ENCODE data around the gene PKN1. TPM values are rescaled to one million over a fixed set of nuclear protein-coding genes. Genes with fewer than 3 reads are reported as not detected.

The PKN1 gene
- total and polyA plus RNA-seq, 9 of the 15 experiments (the other 6 are each of a cell fraction or from before 2014, with no cell fraction given), result 0.30 to 228 (median 77.5) TPM

DNA sequence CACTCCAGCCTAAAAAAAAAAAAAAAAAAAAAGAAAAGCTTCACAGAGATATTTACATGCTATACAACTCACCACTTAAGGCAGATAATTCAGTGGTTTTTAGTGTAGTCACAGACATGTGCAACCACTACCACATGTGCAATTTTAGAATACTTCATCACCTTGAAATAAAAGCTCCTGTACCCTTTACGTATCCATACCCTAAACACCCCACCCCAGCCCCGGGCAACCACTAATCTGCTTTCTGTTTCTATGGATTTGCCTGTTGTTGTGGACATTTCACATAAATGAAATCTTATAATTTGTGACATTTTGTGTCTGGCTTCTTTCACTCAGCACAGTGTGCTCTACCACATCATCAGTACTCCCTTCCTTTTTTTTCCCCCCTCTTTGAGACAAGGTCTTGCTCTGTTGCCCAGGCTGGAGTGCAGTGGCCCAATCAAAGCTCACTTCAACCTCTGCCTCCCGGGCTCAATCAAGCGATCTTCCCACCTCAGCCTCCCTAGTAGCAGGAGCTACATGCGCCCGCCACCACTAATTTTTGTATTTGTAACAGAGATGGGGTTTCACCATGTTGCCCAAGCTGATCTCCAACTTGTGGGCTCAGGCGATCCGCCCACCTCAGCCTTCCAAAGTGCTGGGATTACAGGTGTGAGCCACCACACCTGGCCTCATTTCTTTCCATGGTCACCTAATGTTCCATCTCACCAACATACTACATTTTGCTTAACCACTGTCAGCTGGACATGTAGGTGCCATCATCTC lies 18.0 kb upstream of the PKN1 start:
- ChIA-PET CTCF (ENCODE audit: low intra/inter-chr PET ratio) (no interaction called here), POLR2A (interaction anchor here (0.6 to 4.9 kb wide), 4 partner anchors 7 to 324 kb away, joined by 3 to 55 read pairs (median 3); no protein-coding TSS in a partner anchor)
- Histone ChIP-seq H3K27me3 (ENCODE audit: control insufficient read depth in 2 of 2, insufficient read depth in 2 of 2, low read length in 2 of 2) (no peaks in the 10 kb centered on the region), H3K79me2 (ENCODE audit: control insufficient read depth, insufficient read depth, low read length) (peaks cover 81% of the 10 kb centered on the region), H4K20me1 (replicated peaks; ENCODE audit: control insufficient read depth, insufficient read depth, low read length) (peaks cover 65% of the 10 kb centered on the region), H3K9me1 (ENCODE audit: control insufficient read depth, insufficient read depth, low read length) (peaks cover 19% of the 10 kb centered on the region), H3K4me3 (no peak overlapping the region), H3K4me2 (ENCODE audit: insufficient read depth, low read length) (no peak overlapping the region), H3K27ac (ENCODE audit: extremely low read depth, low read depth, low read length) (no peak overlapping the region; the same call in 2 of the 3 replicates), H3K36me3 (ENCODE audit: control insufficient read depth, insufficient read depth, low read length) (peaks cover 73% of the 10 kb centered on the region), H3K9me3 (replicated peaks; ENCODE audit: control insufficient read depth, insufficient read depth, low read depth, low read length) (no peaks in the 10 kb centered on the region), H3K9ac (ENCODE audit: insufficient read depth in 1 of 2, low read depth in 2 of 2, low read length in 2 of 2) (peak overlapping the region in 1 of 2 experiments; percentile 78; a peak in 1 of 4 replicates), H2AFZ (ENCODE audit: low read depth, low read length) (no peak overlapping the region), H3K4me1 (replicated peaks in 1 of 2; ENCODE audit: control insufficient read depth in 2 of 2, insufficient read depth in 2 of 2, low read length in 2 of 2) (peaks cover 19 to 42% of the 10 kb centered on the region in 2 experiments)
- DNase-seq (ENCODE audit: extremely low read depth in 1 of 4, low spot score in 3 of 4), result no peak
- in situ Hi-C loops (cut with MboI), result no loop called here
- WGBS (ENCODE audit: insufficient coverage, low coverage, missing lambda C conversion rate), result 93% methylated on average over 8 of the region's 8 CpGs
- intact Hi-C loops (cut with micrococcal nuclease), result no loop called here
- no peak for ATAC-seq
- FAIRE-seq, result no peak
- BruUV-seq (replicated peaks), result no TSS peak
- TF ChIP-seq SLC30A9 (CRISPR knock-in tag; IDR thresholded peaks at IDR 0.05), result no peak
- TF ChIP-seq, protein P1, sequence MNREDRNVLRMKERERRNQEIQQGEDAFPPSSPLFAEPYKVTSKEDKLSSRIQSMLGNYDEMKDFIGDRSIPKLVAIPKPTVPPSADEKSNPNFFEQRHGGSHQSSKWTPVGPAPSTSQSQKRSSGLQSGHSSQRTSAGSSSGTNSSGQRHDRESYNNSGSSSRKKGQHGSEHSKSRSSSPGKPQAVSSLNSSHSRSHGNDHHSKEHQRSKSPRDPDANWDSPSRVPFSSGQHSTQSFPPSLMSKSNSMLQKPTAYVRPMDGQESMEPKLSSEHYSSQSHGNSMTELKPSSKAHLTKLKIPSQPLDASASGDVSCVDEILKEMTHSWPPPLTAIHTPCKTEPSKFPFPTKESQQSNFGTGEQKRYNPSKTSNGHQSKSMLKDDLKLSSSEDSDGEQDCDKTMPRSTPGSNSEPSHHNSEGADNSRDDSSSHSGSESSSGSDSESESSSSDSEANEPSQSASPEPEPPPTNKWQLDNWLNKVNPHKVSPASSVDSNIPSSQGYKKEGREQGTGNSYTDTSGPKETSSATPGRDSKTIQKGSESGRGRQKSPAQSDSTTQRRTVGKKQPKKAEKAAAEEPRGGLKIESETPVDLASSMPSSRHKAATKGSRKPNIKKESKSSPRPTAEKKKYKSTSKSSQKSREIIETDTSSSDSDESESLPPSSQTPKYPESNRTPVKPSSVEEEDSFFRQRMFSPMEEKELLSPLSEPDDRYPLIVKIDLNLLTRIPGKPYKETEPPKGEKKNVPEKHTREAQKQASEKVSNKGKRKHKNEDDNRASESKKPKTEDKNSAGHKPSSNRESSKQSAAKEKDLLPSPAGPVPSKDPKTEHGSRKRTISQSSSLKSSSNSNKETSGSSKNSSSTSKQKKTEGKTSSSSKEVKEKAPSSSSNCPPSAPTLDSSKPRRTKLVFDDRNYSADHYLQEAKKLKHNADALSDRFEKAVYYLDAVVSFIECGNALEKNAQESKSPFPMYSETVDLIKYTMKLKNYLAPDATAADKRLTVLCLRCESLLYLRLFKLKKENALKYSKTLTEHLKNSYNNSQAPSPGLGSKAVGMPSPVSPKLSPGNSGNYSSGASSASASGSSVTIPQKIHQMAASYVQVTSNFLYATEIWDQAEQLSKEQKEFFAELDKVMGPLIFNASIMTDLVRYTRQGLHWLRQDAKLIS (CRISPR knock-in tag; IDR thresholded peaks at IDR 0.05), result no peak
- no peak for TF ChIP-seq FOXJ2 (tag; IDR thresholded peaks at IDR 0.05)
- TF ChIP-seq CBX2 (IDR thresholded peaks at IDR 0.05; ENCODE audit: insufficient read depth, low read length, poor library complexity, severe bottlenecking), result no peak
- TF ChIP-seq, protein P2, sequence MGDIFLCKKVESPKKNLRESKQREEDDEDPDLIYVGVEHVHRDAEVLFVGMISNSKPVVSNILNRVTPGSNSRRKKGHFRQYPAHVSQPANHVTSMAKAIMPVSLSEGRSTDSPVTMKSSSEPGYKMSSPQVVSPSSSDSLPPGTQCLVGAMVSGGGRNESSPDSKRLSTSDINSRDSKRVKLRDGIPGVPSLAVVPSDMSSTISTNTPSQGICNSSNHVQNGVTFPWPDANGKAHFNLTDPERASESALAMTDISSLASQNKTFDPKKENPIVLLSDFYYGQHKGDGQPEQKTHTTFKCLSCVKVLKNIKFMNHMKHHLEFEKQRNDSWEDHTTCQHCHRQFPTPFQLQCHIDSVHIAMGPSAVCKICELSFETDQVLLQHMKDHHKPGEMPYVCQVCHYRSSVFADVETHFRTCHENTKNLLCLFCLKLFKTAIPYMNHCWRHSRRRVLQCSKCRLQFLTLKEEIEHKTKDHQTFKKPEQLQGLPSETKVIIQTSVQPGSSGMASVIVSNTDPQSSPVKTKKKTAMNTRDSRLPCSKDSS (IDR thresholded peaks at IDR 0.05; ENCODE audit: low read depth, partially characterized antibody), result no peak
- no peak for TF ChIP-seq PTRF (tag; IDR thresholded peaks at IDR 0.05)
- TF ChIP-seq, protein P3, sequence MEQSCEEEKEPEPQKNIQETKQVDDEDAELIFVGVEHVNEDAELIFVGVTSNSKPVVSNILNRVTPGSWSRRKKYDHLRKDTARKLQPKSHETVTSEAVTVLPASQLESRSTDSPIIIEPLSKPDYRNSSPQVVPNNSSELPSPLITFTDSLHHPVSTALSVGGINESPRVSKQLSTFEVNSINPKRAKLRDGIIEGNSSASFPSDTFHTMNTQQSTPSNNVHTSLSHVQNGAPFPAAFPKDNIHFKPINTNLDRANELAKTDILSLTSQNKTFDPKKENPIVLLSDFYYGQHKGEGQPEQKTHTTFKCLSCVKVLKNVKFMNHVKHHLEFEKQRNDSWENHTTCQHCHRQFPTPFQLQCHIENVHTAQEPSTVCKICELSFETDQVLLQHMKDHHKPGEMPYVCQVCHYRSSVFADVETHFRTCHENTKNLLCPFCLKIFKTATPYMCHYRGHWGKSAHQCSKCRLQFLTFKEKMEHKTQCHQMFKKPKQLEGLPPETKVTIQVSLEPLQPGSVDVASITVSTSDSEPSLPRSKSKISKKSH (CRISPR knock-in tag; IDR thresholded peaks at IDR 0.05), result no peak
